Sigmoid colon (tissue), 7 donors: ENCODE measurements around the gene DIP2C. TPM values are rescaled to one million over a fixed set of nuclear protein-coding genes. Genes with fewer than 3 reads are reported as not detected.

Experiments
- DNase-seq: peaks from one replicate; pipeline ENCODE4 v3.0.0-alpha.2; 2019
- H3K27ac ChIP-seq, 4 donors: fragments of 200-600 bp; sonication (generic); one replicate each; pipeline ENCODE4 v1.5.1; 2016 to 2019; ENCODE audit warnings: mild to moderate bottlenecking in 1 of 4
- H3K27me3 ChIP-seq, 3 donors: fragments of 200-600 bp; sonication (generic); one replicate each; pipeline ENCODE4 v1.5.1; 2019; ENCODE audit warnings: mild to moderate bottlenecking in 1 of 3
- H3K36me3 ChIP-seq, 4 donors: fragments of 200-600 bp; sonication (generic); one replicate each; pipeline ENCODE4 v1.5.1; 2016 to 2019
- H3K4me1 ChIP-seq, 4 donors: fragments of 200-600 bp; sonication (generic); one replicate each; pipeline ENCODE4 v1.5.1; 2017 to 2019
- H3K4me3 ChIP-seq, 4 donors: fragments of 200-600 bp; sonication (generic); one replicate each; pipeline ENCODE4 v1.5.1; 2017 to 2019; ENCODE audit warnings: mild to moderate bottlenecking in 2 of 4, moderate library complexity in 1 of 4
- H3K9me3 ChIP-seq, 4 donors: fragments of 200-600 bp in 3 of 4; sonication (generic) in 3 of 4; one replicate each; pipeline versions ENCODE4 v1.5.1 to v1.6.1; 2013 to 2019
- EP300 ChIP-seq, 4 donors: sonication (generic); formaldehyde crosslinking; IDR thresholded peaks; one replicate each; pipeline ENCODE4 v1.6.1; 2017; ENCODE audit warnings: antibody characterized with exemption in 4 of 4
- POLR2A ChIP-seq, 2 donors: fragments of 450-650 bp; IDR thresholded peaks; one replicate each; pipeline ENCODE4 v1.6.1; 2016; ENCODE audit warnings: antibody characterized with exemption in 2 of 2, mild to moderate bottlenecking in 2 of 2, moderate library complexity in 2 of 2
- POLR2AphosphoS5 ChIP-seq, 4 donors: sonication (generic); formaldehyde crosslinking; IDR thresholded peaks; one replicate each; pipeline ENCODE4 v1.6.1; 2017; ENCODE audit warnings: antibody characterized with exemption in 4 of 4
- WGBS, 2 donors: extraction: QIAGEN DNeasy Blood & Tissue Kit; methylation state at CpG; one replicate each; pipeline ENCODE4 v1.1.7; 2013; 5-methylcytosine and 5-hydroxymethylcytosine counted together
- intact Hi-C: fragments of 100-400 bp; cut with DNase I; formaldehyde crosslinking; loops from one replicate; pipeline ENCODE4 v1.15.1; 2023
- polyA plus RNA-seq, 3 donors: library from polyadenylated mRNA; stranded (reverse); fragments of 200-250 nt; gene quantifications; one replicate each; pipeline ENCODE4 v1.2.3, GENCODE V29; 2013
- total RNA-seq, 4 donors: library from RNA; depleted of rRNA; stranded (reverse); fragments of >200 nt; gene quantifications; one replicate each; pipeline ENCODE4 v1.1.0, GENCODE V29; 2016
- TF ChIP-seq, protein P1 (sequence below), 4 experiments: fragments of 450-650 bp in 3 of 4; fragments of 200-600 bp in 1 of 4; IDR thresholded peaks; one replicate each; pipeline ENCODE4 v1.5.1; 2016 to 2019; ENCODE audit warnings: antibody characterized with exemption in 4 of 4, mild to moderate bottlenecking in 3 of 4, moderate library complexity in 2 of 4
- donor health status: healthy with polysubstance abuse.
- donor health status: Bipolar disorder and iron deficiency.
- donor health status: healthy.

DIP2C gene
- total and polyA plus RNA-seq, 7 donors = 1.8 to 67.9 (median 42.1) TPM

DNA sequence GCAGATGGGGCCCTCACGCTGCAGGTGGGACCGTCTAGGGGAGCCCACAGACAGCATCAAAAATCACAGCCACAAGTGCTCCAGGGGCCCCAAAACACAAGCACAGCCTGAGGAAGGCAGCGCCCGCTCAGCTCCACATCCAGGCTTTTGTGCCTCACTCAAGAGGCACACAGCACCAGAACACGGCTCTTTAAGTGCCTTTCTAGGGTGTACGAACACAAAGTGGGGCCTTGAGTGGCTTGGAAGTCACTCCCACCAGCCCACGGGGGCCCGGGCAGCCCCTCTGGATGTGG lies 65.2 kb downstream of the DIP2C start:
- DNase-seq = no peak
- H3K27ac ChIP-seq = peak overlapping the region; percentile 88 to 93 (median 89)
- WGBS, 2 donors = 73 to 85% methylated on average over 8 of the region's 8 CpGs
- TF ChIP-seq POLR2A (IDR thresholded peaks at IDR 0.05) = no peak
- TF ChIP-seq POLR2AphosphoS5 (IDR thresholded peaks at IDR 0.05) = no peak
- TF ChIP-seq EP300 (IDR thresholded peaks at IDR 0.05) = no peak
- TF ChIP-seq, protein P1, sequence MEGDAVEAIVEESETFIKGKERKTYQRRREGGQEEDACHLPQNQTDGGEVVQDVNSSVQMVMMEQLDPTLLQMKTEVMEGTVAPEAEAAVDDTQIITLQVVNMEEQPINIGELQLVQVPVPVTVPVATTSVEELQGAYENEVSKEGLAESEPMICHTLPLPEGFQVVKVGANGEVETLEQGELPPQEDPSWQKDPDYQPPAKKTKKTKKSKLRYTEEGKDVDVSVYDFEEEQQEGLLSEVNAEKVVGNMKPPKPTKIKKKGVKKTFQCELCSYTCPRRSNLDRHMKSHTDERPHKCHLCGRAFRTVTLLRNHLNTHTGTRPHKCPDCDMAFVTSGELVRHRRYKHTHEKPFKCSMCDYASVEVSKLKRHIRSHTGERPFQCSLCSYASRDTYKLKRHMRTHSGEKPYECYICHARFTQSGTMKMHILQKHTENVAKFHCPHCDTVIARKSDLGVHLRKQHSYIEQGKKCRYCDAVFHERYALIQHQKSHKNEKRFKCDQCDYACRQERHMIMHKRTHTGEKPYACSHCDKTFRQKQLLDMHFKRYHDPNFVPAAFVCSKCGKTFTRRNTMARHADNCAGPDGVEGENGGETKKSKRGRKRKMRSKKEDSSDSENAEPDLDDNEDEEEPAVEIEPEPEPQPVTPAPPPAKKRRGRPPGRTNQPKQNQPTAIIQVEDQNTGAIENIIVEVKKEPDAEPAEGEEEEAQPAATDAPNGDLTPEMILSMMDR (IDR thresholded peaks at IDR 0.05) = no peak
- H3K27me3 ChIP-seq = no peaks in the 10 kb centered on the region
- H3K4me1 ChIP-seq = peaks cover 0 to 84% (median 77%) of the 10 kb centered on the region in 4 donors
- H3K36me3 ChIP-seq = no peaks in the 10 kb centered on the region
- no peaks in the 10 kb centered on the region for H3K9me3 ChIP-seq
- intact Hi-C loops = loop anchor here (5.0 kb wide), 1 partner anchor 112 kb away; no protein-coding TSS in a partner anchor
- H3K4me3 ChIP-seq = no peak overlapping the region

DNA sequence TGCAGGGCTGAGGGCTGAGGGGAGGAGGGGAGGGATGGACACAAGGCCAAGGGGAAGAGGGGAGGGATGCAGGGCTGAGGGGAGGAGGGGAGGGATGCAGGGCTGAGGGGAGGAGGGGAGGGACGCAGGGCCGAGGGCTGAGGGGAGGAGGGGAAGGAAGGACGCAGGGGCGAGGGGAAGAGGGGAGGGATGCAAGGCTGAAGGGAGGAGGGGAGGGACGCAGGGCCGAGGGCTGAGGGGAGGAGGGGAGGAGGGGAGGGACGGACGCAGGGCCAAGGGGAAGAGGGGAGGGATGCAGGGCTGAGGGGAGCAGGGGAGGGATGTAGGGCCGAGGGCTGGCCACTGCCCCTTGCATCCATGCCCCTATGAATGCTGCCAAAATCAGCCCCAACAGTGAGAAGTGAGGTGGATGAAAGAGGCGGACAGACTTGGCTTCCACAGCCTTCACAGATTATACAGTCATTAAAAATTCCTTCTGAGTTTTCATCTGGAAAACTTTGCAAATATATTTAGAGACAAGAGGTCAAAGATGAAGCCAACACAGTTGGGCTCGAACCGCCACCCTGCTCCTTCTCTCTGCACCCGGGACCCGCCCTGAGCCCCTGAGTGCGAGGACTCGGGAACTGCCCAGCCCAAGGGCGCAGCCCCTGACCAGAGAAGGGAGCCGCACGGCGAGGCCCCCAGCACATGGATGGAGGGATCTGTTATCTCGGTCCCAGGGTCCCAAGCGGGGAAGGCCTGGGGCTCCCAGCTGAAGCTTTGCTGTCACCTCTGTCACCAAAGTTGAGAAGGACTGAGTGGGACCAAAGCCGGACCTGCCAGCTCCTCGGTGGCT lies 65.8 kb downstream of the DIP2C start:
- Histone ChIP-seq H3K27me3 (no peaks in the 10 kb centered on the region), H3K4me1 (peaks cover 0 to 90% (median 83%) of the 10 kb centered on the region in 4 donors), H3K4me3 (no peak overlapping the region), H3K9me3 (no peaks in the 10 kb centered on the region), H3K27ac (peak overlapping the region; percentile 88 to 93 (median 89)), H3K36me3 (no peaks in the 10 kb centered on the region)
- TF ChIP-seq, protein P1 (IDR thresholded peaks at IDR 0.05) = no peak
- TF ChIP-seq EP300 (IDR thresholded peaks at IDR 0.05) = no peak
- TF ChIP-seq POLR2AphosphoS5 (IDR thresholded peaks at IDR 0.05) = no peak
- TF ChIP-seq POLR2A (IDR thresholded peaks at IDR 0.05) = no peak
- 76 to 78% methylated on average over 24 of the region's 24 CpGs for WGBS, 2 donors
- DNase-seq = no peak
- intact Hi-C loops = loop anchor here (1.0 to 5.0 kb wide), 2 partner anchors 9 to 111 kb away; no protein-coding TSS in a partner anchor

DNA sequence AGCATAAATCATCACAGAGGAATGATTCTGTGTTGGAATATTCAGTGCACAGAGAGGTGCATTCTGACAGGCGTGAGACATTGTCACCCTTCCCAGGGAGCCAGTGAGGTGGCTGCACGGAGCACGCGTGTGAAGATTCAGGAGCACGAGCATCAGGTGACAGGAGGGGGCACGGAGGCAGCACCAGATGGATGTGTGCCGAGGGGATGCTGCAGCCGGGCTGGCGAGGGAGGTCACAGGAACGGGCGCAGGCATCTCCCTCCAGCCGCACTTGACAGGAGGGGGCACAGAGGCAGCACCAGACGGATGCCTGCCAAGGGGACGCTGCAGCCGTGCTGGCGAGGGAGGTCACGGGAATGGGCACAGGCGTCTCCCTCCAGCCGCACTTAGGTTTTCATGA lies 66.5 kb downstream of the DIP2C start:
- peak overlapping the region; percentile 88 to 93 (median 89) for H3K27ac ChIP-seq
- no peaks in the 10 kb centered on the region for H3K36me3 ChIP-seq
- intact Hi-C loops = loop anchor here (1.0 to 5.0 kb wide), 2 partner anchors 9 to 111 kb away; no protein-coding TSS in a partner anchor
- H3K4me1 ChIP-seq = peaks cover 0 to 97% (median 90%) of the 10 kb centered on the region in 4 donors
- no peaks in the 10 kb centered on the region for H3K9me3 ChIP-seq
- TF ChIP-seq POLR2A (IDR thresholded peaks at IDR 0.05) (no peak), EP300 (IDR thresholded peaks at IDR 0.05) (no peak), POLR2AphosphoS5 (IDR thresholded peaks at IDR 0.05) (no peak)
- TF ChIP-seq, protein P1 (IDR thresholded peaks at IDR 0.05) = no peak
- 91 to 95% methylated on average over 19 of the region's 19 CpGs for WGBS, 2 donors
- H3K4me3 ChIP-seq = no peak overlapping the region
- no peak for DNase-seq
- no peaks in the 10 kb centered on the region for H3K27me3 ChIP-seq

DNA sequence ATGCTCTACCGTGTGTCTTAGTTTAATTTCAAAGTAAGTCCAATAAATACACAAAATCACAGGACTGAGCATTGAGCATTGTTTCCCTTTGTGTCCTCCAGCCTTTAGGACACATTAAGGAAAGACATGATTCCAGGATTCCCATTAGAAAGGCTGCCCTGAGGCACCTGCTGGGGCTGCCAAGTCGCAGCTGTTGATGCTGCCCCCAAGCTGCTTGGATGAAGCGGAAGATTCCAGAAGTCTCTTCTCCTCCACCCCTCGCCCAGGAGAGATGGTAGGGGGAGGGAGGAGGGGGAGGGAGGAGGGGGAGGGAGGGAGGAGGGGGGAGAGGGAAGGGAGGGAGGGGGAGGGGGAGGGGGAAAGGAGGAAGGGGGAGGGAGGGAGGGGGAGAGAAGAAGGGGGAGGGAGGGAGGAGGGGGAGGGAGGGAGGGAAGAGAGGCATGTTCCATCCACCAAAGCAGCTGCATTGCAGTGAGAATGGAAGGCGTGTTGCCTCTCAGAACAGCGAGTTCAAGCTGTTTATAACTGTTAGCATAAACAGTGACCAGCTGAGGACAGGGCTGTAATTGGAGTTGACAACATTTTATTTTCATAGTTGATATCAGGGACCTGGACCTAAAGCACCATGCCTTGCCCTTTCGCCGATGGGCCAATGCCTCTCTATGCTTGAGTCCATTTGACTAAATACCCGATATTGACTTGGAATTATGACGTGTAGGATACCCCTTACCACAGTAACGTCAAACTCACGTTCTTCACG lies 67.3 kb downstream of the DIP2C start:
- intact Hi-C loops = loop anchor here (5.0 kb wide), 1 partner anchor 110 kb away; no protein-coding TSS in a partner anchor
- peak overlapping the region; percentile 88 to 93 (median 89) for H3K27ac ChIP-seq
- H3K9me3 ChIP-seq = no peaks in the 10 kb centered on the region
- H3K4me3 ChIP-seq = no peak overlapping the region
- peaks cover 0 to 99% (median 93%) of the 10 kb centered on the region in 4 donors for H3K4me1 ChIP-seq
- TF ChIP-seq POLR2A (IDR thresholded peaks at IDR 0.05) = no peak
- no peak for TF ChIP-seq EP300 (IDR thresholded peaks at IDR 0.05)
- peak in 2 of 4 donors; percentile 13 to 35 for TF ChIP-seq POLR2AphosphoS5 (IDR thresholded peaks at IDR 0.05)
- TF ChIP-seq, protein P1 (IDR thresholded peaks at IDR 0.05) = no peak
- H3K36me3 ChIP-seq = no peaks in the 10 kb centered on the region
- WGBS, 2 donors = 75 to 76% methylated on average over 13 of the region's 13 CpGs
- no peaks in the 10 kb centered on the region for H3K27me3 ChIP-seq
- DNase-seq = no peak
